ENCODE data around the gene KIF12.

Gene KIF12

DNA sequence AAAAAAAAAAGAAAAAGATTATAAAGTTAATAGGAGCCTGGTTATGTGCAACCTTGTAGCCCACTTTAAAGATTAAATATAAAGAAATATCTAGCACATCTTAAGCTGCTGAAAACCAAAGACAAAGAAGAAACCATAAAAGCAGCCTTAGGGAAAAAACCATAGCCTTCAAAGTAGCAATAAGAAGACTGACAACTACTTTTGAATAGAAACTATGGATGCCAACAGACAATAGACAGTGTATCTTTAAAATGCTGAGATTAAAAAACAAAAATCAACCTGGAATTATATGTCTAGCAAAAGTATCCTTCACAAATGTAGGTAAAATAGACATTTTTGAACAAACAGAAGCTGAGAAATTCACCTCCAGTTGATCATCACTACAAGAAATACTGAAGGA, 3.4 kb upstream of the KIF12 start:
- no peak for DNase-seq

DNA sequence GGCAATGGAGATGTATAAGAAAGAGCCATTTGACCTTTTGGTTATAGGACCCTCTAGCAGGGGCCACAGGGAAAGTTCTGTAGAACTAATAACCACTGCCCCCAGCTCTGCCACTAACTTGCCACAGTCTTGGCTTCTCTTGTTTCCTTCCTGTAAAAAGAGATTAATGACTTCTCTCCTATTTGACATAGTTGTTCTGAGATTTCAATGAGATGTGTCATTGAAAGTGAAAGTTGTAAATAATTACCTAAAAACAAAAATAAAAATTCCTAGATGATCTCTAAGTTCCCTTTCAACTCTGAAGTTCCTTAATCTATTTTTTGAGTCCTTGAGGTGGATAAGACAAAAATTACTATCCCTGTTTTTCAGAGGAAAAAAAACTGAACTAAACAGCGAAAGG, 1.4 kb upstream of the KIF12 start:
- no peak for DNase-seq

DNA sequence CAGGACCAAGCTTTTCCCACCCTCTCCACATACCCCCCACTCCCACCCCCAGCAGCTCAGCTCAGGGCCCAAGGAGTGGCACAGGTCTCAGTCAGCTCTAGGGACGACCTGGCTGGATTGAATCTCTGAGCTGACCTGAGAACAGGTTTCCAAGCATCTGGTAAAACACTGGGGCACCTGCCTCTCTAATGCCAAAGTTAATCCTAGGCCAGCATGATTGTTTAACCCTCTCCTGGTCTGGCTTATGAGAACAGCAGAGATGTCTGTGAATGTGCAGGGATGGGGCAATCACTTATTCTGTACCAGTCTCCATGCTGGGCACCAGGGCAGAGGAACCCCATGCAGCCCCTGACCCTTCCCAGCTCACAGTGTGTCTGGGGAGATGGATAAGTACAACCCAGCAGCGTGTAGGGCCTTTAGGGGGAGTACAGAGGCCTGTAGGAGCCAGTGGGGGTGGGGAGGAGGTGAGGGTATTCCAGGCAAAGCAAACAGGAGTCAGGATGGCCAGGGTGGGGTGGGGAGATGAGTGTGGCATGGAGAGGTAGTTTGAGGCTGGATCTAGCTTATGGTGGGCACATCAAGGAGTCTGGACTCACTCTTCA, 678 bp upstream of the KIF12 start:
- no peak for DNase-seq

DNA sequence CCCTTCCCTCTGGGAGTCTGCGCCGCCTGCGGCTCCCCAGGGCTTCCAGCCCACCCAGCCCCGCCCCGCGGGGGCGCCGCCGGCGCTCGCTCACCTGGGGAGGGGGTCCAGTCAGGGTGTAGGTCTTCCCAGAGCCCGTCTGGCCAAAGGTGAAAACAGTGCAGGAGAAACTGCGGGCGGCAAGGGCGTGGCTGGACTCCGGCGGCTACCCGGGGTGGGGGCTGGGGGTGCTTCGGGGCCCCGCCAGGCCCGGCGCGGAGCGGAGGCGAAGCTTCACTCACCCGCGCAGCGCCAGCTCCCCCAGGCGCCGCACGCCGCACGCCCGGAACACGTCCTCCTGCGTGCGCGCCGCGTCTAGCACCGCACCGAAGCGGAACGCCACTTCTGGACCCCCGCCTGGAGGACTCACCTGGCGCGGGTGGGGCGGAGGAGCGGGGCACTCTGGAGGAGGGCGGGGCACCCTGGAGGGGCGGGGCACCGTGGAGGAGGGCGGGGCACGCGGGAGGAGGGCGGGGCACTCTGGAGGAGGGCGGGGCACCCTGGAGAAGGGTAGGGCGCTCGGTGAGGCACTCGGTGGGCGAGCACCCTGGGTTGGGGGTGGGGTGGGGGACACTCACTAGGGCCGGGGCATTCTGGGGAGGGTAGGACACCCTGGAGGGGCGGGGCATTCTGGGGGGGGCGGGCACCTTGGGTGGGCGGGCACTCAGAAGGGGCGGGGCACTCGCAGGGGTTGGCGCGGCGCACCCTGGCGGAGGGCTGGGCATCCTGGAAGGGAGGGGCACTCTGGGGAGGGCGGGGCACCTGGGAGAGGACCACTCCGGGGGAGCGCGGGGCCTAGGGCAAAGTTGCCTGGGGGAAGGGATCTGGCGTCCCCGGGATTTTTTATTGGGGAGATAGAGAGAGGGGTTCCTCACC, 814 bp downstream of the KIF12 start:
- DNase-seq: peak; percentile 53

DNA sequence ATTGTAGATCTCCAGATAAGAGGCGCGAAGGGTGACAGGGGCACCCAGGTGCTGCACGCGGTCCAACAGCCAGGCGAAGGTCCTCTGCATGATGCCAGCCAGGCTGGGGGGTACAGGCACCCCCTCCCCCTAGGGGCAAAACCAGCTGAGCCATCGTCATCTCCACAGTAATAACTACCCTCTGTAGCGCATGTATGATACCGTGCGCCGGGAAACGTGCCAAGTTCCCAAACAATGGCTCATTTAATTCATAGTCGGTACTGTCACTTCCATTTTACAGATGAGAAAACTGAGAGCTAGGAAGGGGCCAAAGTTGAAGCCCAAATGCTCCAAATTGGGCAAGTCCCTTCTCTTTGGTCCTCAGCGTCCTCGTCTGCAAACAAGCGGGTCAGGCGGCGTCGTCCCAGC, 1.5 kb downstream of the KIF12 start:
- peak; percentile 38 for DNase-seq

DNA sequence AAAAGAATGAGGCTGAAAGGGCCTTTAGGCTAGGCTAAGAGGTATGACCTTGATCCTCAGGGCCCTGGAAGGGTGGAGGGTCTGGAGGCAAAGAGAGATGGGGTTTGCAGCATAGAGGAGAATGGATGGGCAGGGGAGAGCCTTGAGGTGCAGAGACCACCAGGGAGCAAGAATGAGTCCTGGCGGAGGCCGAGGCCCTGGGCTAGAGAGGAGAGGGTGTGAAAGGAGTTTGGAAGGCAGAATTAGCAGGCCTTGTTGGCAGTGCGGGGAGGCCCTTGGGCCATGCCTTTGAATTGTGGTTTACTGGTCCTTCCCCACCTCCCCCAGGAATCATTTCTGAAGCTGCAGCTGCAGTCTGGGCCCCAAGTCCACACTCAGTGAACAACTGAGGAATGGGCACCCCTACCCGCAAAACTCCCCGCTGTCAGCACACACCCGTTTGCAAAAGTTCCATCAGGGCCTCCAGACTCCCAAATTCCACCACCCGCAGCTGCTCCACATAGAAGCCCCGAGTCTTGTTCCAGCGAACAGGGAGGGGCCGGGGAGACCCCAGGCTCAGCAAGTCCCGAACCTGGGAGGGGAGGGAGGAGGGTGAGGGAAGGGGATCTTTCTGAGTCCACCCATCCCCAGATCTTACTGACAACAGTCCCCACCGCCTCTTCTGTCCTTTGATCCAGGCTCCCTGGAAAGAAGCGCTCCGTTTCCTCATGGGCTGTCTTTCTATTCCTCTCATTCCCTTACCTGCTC, 2.1 kb downstream of the KIF12 start:
- DNase-seq: no peak

DNA sequence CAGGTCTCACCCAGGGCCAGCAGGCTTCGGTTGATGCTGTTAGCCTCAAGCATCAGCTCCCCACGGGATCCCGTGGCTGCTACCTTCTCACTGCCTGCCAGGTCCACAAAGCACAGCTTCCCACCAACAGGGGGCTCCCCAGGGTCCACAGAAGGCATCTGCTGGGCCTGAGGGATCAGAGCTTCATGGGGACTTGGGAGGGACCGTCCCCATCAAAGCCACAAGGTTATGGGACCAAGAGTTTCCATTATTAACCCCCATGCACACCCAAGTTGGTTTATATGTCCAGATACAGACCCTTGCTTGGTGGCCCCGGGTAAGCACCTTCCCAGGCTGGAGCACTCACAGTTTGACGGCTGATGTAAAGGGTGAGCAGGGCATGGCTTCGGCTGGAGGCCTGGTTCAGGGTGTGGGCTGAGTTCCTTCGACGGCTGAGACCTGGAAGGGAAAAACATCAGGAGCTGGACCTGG, 3.0 kb downstream of the KIF12 start:
- DNase-seq: no peak

DNA sequence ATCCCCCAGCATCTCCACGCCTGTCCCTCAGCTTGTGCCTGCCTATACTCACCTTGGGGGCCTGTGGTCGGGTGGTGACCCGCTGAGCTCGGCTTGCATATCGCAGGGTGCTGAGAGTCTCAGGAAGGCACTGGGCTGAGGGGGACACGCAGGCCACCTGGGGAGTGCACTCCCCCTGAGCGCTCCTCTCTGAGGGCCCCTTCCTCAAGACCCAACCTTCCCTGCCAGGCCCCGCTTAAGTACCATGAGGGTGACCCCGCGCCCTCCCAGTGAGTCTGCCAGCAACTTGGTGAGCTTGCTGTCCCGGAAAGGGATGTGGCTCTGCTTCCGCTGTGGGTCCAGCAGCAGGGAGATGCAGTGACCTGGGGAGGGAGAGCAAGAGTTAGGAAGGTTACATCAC, 4.1 kb downstream of the KIF12 start:
- no peak for DNase-seq

DNA sequence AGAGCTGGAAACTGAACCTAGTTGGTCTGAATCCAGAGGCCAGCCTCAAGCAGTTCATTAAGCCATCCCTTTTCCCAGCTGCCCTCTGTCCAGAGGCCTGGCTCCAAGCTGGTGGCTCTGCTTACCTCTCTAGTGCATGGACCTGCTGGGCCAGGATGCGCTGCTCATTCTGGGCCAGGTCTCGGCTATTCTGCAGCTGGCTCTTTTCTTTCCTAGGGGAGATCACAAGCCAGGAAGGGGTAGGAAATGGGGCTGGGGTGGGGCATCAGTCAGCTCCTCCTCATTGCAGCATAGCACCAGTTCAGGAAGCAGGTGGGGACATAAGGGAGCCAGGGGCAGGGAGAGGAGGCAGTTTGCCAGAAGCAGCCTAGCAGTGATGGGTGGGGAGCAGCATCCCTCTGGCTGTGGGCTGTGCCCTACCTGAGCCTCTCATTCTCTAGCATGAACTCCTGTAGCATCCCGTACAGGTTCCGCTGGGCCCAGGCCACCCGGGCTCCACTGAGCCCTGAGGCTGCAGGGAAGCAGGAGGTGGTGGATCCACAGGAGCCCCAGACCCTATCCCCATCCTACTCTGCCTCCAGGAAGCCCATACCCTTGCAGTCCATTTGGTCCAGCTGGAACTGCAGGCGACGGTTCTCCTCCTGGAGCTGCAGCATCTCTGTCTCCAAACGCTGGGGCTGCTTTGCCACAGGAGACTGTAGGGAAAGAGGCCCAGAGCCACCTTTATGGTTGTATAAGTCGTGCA, 5.2 kb downstream of the KIF12 start:
- no peak for DNase-seq

DNA sequence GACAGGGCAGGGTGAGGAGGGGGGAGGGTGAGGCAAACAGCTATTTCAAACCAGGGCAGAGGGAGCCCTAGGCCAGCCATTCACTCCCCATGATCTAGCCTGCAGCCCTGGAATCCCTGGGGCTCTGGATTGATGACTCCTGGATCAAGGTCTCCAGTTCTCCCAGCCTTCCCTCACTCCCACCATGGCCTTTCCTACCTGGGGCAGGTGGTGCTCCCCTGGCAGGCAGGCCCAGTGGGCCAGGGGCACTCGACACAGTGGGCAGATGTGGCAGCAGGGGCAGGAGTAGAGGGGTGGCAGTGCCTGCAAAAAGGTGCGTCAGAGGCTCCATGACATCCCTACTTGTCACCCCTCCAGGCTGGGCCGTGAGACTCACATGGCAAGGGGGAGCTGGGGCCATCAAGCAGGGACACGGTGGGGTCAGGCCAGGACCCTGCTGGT, 6.0 kb downstream of the KIF12 start:
- DNase-seq: no peak

DNA sequence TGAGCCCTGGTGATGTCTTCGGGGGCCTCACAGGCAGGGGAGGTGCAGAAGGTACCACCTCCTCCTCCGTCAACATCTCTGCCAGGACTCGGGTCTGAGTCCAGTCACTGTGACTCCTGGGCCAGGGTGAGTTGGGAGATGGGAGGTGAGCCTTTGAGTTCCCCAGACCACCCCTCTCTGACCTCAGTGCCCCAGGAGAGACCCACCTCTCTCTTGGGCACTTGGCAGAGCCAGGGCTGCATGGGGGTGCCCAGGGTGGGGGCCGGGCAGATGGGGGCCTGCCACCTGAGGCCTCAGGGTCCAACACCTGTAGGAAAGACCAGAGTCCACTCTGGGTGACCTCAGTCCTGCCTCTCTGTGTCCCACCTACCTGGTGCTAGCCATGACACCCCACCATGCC, 6.8 kb downstream of the KIF12 start:
- DNase-seq: no peak

DNA sequence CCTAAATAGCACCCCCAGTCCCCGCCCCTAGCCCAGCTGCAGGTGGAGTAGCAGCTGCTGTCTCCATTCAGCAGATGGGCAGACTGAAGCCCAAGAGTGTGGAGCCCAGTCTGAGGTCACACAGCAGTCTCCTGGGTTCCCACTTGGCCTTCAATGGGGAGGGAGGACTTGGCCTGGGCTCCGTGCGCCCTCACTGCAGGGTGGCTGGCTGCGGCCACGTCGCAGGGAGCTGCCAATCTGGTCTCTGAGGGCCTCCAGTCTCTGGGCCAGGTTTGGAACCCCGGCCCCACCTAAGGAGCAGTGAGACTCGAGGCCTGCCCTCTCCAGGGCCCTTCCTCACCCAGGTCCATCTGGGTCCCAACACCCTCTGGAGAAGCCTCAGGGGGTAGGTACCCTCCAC, 7.4 kb downstream of the KIF12 start:
- DNase-seq: no peak

DNA sequence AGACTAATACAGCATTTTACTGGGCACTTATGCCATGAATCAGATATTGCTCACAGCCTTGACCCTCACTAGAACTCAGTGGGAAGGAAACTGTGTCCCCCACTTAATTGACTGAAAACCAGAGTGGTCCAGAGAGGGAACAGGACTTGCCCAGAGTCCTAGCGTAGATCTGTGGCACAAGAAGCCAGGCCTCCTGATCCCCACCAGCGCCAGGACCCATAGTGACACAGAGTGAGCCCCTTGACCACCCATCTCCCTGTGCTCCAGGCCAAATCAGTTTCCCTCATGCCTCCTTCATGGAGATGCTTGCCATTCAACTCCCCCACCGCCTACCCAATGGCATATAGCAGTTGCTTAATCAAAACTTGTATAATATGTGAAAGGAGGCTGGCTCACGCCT, 8.3 kb downstream of the KIF12 start:
- DNase-seq: no peak

DNA sequence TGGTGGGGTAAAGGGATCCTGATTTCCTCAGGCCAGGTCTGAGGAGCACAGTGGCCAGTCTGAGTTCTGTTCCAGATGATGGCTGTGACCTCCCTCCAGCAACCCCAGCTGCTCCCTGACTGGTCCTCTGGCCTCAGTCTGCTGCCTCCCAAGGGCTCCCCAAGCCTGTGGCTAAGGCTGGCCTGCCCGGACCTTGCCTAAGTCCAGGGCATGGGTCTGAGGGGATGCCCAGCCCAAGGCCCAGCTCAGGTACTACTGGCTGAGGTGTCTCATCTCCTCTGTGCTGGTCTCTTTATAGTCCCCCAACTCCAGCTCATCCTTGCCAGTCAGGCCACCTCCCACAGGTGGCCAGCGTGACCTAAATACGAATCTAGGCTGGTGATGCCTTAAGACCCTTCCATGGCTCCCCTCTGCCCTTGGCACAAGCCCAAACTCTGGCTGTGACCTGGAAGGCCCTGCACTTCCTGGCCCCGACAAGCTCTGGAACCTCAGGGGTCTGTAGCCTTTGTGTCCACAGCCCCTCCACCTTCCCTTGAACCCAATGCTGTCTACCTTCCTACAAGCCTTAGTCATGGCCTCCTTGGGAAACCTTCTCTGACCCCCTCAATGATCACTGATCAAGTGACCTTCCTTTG, 9.8 kb downstream of the KIF12 start:
- DNase-seq: no peak

DNA sequence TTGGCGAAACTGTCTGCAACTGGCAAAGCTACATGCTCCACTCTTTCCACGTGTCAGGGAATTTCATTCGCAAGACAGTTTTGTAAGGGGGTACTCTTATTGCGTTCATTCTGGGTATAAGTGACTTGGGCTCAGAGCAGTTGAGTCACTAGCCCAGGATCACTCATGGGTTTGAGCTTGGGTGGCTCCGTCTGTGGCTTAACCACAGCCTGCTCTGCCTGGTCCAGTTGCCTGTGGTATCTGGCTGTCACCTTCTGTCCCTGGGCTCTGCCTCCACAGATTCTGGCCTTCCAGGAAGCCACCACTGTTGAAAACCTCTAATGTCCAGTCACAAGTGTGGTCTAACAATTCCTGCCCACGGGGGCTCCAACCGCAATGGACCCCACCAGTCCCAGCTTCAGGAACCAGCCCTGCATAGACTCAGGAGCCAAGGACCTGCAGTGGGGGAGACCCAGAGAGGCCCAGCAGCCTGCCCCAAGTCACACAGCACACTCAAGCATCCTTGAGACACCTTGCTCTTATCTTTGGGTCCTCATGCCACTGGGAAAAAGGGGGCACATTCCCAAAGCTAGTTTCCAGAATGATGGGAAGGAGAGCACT, 10.4 kb downstream of the KIF12 start:
- no peak for DNase-seq

DNA sequence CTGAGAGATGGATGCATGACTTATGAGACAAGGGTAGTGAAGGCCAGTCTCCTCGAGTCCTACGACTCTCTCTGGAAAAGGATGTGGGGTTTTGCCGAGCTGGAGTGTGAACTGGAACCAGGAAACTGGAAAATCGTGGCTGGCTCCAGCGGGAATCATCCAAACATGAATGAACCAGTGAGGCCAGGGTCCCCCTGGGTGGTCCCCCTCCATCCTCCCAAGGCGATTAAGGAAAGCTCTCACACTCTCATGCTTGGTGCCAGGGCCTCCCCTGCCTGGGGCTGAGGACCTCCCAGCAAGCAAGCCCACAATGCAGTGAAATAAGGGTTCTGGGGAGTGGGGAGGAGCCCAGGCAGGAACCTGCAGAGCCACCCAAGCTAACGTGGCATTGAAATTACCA, 11.4 kb downstream of the KIF12 start:
- no peak for DNase-seq

DNA sequence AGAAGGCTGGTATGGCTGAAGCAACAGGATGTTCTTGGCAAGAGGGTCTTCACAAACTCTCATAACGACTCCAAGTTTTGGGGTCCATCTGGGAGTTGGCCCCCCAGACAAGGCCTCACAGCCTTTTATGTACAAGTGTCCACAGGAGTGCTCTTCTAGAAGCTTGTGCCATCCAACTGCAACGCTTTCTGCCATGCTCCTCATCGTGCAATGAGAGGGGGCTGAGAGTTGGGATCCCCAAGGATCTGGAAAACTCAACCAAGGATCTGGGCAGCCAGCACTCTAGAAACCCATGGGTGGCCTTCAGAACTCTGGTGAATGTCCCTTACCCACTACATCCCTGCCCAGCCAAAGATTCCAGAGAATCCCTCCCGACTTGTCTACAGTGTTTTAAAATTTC, 12.5 kb downstream of the KIF12 start:
- no peak for DNase-seq

DNA sequence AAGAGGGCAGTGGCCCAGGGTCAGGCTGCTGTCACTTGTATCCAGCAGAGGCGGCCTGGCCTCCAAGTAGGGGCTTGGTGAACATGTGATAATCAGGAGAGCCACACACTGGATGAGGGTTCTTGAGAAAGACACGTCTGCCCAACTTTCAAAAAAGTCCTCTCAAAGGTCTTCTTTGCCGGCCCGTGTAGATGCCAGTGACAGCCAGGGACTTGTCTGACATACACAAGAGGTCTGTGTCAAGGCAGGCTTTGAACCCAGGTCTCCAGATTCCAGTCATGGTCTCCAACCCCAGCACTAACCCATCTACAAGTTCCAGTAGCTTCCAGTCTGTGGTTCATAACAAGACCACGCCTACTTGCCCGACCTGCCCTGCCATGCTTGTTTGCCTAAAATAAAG, 13.1 kb downstream of the KIF12 start:
- DNase-seq: no peak

DNA sequence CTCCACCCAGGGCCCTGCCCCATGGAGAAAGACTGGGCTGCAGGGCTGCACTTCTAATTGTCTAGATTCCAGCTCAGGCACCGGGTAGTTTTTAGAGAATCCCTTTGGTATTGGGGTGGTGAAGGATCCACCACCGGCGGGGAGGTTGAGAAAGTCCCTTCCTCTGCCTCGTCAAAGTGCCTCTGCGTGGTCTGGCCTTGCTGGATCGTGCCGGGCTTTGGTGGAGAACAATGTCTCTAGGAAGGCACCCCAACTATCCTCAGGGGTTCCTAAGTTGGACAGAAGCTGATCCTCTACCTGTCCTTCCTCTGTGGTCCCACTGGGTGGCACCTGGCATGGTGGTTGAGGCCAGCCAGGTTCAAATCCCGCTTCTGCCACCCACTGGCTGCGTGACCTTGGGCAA, 13.7 kb downstream of the KIF12 start:
- DNase-seq: no peak

DNA sequence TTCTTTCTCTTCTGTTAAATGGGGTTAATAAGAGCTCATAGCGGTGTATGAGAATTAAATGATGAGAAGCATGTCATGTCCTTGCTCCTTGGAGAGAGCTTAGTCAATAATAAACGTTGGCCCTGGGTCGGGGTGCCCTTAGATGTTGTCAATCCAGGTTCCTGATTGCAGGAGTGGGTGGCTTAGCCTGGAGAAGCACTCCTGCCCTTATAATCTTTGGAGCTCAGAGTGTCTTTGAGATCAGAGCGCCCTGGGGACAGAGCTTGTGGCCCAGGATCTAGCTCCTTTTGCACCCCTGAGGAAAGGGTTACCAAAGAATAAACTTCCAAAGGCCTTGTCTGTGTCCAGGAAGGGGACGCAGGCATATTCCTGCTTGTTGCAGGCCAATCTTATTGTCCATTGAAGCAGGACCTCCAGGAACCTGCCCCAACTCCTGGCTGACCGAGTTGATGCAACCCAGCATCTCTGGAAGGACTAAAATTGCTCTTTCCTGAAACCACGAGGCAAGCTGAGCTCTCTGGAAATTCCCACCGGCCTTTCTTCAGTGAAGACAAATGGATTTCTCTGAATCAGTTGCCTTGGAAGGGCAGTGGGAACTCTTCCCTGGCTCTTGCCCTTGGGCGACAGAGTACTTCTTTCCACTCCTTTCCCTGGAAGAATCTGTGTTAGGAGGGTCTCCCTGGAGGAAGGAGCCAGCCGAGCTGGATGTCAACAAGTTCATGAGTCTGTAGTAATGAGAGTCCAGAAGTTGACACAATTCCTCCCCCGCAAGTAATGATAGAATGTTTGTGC, 14.6 kb downstream of the KIF12 start:
- no peak for DNase-seq

DNA sequence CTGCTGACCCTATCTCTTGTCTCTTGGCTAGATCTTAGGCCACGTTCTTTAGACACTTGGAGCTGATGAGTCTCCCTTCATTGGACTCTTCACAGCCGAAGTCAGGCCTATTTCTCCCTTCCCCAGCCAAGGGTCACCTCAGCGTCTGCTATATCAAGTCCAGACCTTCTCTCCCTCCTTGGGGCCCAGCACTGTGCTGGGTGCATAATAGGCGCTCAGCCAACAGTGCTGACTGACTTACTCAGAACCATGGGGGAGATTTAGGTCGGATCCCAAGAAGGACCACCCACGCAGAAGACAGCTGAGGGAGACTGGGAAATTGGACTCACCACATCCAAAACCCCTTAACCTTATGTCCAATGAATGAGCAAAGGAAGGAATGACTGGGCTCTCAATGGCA, 15.4 kb downstream of the KIF12 start:
- no peak for DNase-seq

Data from NCI-H748 treated with DMSO at 0.1 percent for 48 hours (cell line).